Measurements from ENCODE around the gene HDAC11.

DNA sequence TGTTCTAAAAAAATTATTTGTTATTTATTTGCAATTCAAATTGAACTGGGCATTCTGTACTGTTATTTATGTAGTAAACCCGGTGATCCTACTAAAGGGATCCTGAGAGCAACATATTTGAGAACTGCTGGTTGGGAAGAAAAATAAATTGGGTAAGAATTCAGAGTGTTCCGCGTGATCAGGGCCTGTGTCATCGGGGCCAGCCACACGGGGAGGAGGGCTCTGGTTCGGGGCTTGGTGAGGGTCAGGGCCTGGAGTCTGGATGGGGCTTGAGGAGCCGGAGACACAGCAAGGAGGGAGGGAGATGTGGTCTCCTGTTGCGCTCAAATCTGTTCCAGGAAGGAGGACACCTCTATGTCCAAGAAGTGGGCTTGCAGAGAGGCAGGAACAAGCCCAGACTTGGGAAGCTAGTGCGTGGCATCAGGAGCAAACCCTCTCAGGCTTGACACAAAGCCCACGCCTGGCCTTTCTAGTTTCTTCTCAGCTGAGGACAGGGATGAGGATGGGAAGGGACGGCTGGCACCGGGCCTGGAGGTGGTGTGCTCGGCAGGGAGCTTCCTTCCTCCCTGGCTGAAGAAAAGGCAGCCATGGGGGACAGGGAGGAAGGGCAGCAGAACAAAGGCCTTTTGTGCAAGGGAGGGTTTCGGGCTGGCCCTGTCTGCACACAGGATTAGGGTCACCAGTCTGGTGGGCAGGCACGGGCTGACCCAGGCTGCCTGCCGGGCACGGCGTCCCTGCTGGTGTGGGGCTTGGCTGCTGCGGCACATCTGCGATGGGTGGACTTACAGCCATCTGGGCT, 45.9 kb downstream of the HDAC11 start:
- TF ChIP-seq, protein P1, sequence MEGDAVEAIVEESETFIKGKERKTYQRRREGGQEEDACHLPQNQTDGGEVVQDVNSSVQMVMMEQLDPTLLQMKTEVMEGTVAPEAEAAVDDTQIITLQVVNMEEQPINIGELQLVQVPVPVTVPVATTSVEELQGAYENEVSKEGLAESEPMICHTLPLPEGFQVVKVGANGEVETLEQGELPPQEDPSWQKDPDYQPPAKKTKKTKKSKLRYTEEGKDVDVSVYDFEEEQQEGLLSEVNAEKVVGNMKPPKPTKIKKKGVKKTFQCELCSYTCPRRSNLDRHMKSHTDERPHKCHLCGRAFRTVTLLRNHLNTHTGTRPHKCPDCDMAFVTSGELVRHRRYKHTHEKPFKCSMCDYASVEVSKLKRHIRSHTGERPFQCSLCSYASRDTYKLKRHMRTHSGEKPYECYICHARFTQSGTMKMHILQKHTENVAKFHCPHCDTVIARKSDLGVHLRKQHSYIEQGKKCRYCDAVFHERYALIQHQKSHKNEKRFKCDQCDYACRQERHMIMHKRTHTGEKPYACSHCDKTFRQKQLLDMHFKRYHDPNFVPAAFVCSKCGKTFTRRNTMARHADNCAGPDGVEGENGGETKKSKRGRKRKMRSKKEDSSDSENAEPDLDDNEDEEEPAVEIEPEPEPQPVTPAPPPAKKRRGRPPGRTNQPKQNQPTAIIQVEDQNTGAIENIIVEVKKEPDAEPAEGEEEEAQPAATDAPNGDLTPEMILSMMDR (IDR thresholded peaks at IDR 0.05) = no peak
- TF ChIP-seq ESRRA (CRISPR knock-in tag; IDR thresholded peaks at IDR 0.05; ENCODE audit: borderline replicate concordance) (no peak), NFE2L1 (CRISPR knock-in tag; IDR thresholded peaks at IDR 0.05) (no peak), NR2C2 (CRISPR knock-in tag; IDR thresholded peaks at IDR 0.05) (no peak), SP1 (CRISPR knock-in tag; conservative IDR thresholded peaks at IDR 0.05) (0 out of 2 replicates have a peak, but pooled peaks have one; percentile 28), GABPB1 (CRISPR knock-in tag; IDR thresholded peaks at IDR 0.05) (no peak), ZNF121 (CRISPR knock-in tag; IDR thresholded peaks at IDR 0.05) (no peak), FOXP1 (CRISPR knock-in tag; IDR thresholded peaks at IDR 0.05; ENCODE audit: borderline replicate concordance) (no peak), CREB1 (CRISPR knock-in tag; IDR thresholded peaks at IDR 0.05) (no peak)
- TF ChIP-seq, protein P2, sequence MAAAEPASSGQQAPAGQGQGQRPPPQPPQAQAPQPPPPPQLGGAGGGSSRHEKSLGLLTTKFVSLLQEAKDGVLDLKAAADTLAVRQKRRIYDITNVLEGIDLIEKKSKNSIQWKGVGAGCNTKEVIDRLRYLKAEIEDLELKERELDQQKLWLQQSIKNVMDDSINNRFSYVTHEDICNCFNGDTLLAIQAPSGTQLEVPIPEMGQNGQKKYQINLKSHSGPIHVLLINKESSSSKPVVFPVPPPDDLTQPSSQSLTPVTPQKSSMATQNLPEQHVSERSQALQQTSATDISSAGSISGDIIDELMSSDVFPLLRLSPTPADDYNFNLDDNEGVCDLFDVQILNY (CRISPR knock-in tag; IDR thresholded peaks at IDR 0.05) = no peak
